Activated CD4-positive, alpha-beta T cell treated with anti-CD3 and anti-CD28 coated beads for 24 hours (primary cell): ENCODE measurements around the gene EED.

Experiments
- DNase-seq, 2 donors: peaks; one replicate each; pipeline ENCODE4 v3.0.0-alpha.2; 2020; ENCODE audit warnings: low read depth in 2 of 2

EED gene, protein sequence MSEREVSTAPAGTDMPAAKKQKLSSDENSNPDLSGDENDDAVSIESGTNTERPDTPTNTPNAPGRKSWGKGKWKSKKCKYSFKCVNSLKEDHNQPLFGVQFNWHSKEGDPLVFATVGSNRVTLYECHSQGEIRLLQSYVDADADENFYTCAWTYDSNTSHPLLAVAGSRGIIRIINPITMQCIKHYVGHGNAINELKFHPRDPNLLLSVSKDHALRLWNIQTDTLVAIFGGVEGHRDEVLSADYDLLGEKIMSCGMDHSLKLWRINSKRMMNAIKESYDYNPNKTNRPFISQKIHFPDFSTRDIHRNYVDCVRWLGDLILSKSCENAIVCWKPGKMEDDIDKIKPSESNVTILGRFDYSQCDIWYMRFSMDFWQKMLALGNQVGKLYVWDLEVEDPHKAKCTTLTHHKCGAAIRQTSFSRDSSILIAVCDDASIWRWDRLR

DNA sequence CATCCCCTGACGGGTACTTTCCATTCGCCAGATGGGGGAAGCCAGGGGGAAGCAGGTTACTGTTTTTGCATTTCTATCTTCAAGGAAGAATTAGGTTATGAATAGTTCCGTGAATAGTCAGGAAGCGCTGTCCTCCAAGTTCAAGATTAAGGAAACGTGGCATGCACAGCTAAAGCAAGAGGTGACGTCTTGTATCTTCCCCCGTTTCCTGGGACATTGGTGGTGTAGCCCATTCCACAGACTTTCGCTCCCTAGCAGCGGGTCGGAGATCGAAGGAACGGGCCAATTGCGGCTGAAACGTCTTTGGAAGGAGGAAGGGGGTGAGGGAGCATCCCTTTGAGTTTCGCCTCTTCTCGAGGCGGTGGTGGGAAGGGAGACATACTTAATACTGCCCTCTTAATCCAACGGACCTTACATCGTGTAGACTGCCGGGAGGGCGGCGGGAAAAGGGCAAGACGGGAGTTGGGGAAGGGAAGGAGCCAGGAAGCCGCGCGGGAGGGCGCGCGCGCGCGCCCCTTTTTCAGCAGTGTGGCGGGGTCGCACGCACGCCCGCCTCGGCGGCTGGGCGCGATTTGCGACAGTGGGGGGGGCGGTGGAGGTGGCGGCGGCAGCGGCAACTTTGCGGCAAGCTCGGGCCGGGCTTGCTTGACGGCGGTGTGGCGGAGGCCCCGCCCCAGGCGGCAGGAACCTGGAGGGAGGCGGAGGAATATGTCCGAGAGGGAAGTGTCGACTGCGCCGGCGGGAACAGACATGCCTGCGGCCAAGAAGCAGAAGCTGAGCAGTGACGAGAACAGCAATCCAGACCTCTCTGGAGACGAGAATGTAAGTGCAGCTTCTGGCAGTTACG, at the start of gene EED:
Gene EED (plus strand): TSS at position 232 of the 847 bp plus-strand sequence. CDS start 477 bp downstream, at position 709.
- DNase-seq, result peak; percentile 90 to 95

DNA sequence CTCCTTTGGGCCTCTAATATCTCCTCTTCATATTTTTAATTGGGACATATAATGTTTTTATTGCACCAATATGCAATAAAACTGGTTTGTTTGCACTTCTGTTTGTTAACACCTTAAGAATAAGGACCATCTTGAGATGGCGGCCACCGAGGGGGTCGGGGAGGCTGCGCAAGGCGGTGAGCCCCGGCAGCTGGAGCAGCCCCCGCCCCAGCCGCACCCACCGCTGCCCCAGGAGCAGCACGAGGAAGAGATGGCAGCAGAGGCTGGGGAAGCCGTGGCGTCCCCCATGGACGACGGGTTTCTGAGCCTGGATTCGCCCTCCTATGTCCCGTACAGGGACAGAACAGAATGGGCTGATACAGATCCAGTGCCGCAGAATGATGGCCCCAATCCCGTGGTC, 49.6 kb upstream of the EED start:
- DNase-seq, result no peak

DNA sequence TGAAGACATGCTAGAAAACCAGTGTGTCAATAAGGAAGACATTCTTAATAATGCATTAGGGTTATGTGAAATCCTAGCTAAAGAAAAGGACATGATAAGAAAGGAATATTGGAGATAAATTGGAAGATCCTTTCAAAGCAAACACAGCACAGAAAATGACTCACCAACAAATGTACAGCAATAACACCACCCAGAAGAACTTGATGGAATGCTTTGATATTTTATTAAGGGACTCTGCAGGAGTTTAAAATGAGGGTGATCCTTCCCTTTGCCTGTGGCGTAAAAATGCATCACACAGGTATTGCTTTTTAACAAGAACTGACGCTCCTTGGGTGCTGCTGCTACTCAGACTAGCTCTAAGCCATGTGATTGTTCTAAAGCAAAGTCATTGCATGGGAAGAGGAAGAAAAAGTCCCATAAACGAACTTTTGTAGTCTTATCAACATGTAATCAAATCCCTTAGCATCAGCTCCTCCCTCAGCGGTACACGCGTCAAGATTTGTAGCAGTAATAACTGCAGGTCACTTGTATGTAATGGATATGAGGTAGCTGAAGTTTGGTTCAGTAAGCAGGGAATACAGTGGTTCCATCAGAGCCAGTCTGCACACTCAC, 48.4 kb upstream of the EED start:
- no peak for DNase-seq

DNA sequence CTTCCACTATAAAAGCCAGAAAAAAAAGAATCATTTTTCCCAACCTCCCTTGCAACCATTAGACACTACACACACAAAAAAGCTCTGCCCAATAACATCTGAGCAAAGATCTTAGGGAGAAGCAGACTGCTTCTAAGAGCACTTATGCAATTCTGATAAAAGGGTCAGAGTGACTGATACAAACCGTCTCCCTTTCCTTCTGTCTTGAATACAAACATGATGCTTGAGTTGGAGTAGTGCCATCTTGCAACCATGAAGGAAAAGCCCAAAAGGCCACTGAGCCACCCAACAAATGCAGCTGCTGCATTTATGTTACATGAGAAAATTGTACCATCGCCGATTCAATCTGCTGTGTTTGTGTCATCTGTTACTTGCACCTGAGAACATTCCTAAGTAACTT, 47.6 kb upstream of the EED start:
- DNase-seq, result no peak

DNA sequence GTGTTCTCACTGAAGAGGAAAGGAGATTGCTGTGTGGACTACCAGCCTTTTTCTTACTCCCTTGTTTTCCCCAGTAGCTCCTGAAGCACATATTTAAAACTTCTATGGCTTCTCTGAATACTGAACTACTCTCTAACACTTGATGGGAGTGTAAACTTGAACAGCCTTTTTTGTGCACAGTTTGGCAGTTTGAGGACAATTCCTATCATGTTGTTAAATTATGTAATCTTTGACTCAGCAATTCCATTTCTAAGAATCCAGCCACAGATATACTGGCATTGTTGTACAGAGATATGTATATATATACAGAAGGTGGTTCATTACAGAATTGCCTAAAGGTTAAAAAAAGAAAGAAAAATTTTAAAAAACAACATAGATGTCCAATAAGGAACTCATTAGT, 47.1 kb upstream of the EED start:
- no peak for DNase-seq

DNA sequence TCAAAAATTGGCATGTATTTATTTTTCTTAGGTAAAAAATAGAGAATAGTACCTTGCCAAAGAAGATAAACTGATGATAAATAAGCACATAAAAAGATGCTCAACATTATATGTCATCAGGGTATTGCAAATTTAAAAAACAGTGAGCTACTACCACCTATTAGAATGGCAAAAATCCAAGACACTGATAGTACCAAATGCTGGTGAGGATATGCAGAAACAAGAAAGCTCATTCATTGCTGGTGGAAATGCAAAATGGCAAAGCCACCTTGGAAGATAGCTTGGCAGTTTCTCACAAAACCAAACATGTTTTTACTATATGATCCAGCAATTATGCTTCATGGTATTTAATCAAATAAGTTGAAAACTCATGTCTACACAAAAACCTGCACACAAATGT, 46.4 kb upstream of the EED start:
- no peak for DNase-seq

DNA sequence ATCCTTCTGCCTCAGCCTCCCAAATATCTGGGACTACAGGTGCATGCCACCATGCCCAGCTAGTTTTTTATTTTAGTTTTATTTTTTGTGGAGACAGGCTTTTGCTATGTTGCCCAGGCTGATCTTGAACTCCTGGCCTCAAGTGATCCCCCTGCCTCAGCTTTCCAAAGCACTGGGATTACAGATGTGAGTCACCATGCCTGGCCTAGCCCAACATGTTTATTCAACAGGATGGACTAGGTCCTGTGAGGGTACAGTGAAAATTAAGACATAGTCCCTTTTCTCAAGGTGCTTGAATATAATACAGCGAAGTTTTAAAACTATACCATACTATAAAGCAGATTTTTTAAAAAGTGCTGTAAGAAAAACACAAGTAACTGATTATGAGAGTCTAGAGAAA, 45.2 kb upstream of the EED start:
- DNase-seq, result no peak

DNA sequence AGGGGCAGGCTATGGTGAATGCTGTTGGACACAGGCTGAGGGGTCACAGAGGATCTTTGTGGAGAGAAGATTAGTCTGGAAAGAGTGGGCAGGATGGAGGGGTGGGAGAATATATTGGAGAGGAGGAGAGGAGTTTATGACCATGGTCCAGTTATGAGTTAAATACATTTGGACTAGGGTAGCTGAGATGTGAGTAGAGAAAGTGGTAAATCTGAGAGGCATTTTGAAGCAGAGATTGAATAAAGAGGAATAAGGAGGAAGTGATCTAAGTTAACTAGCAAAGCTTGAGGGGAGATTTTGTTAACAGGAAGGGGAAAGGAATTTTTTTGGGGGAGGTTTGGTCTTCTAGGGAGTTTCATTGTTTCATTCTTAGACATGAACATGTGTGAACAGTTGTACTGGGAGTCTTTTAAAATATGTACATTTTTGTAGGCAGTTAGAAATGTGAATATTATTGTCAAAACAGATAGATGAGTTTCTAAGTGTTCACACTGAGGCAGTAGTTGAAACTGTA, 43.1 kb upstream of the EED start:
- DNase-seq, result no peak

DNA sequence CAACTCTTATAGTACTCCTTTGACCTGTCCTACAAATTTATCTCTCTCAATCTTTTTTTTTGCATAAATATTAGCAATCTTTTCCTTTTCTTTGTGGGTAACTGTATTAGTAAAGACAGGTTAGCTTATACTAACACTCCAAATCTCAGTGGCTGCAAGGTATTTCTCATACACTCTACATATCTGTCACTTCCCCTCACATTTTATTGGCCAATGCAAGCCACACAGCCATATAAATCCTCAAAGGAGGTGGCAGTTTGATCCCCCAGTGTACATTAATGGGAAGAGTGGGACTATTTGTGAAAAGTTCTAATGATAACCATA, 42.6 kb upstream of the EED start:
- DNase-seq, result no peak

DNA sequence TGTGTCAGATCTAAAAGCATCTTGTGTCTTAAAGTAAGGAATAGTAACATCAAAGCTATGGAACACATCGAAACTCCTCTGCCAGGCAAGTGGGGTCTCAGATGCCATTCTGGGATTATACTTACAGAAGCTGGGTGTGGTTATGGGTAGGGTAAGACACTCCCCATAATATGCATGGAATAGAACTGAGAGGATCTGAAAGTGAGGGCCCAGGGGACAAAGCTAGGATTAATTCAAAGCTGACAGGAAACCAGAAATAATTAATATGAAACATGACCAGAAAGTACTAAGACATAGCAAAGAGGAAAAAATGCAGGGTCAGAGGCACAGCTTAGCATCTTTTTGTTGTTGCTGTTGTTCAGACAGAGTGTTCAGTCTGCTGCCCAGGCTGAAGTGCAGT, 40.2 kb upstream of the EED start:
- no peak for DNase-seq

DNA sequence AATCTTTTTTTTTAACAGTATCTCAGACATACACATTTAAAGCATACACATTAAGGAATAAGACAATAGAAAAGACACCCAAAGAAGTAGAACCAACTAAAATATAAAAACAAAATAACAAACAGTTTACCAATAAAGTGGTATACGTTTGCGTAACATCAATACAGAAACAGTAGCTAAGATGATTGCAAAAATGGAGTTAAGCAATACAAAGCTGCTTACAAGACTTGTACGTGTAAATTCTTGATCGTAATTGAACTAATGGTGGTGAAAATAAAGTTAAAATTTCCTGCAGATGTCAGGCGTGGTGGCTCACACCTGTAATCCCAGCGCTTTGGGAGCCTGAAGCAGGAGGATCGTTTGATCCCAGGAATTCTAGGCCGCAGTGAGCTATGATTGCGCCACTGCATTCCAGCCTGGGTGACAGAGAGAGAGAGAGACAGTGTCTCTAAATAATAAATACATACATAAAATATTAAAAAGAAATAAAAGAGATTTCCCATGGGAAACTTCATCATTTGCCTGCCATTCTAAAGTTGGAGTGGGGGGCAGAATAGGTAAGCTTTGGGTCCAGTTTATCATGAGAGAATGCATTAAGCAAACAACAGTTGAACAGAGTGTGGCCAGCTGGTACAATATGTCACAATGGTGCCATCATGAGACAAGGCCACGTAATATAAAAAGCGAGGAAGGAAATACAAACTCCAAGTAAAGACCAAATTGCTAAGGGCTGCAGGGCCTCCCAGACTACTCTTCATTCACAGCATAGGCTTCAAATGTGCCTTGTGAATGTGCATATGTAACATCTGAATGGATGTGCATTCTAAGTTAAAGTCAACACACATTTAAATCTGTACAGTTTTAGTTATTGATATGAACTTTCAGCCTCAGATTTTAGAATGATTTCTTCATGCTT, 38.9 kb upstream of the EED start:
- no peak for DNase-seq

DNA sequence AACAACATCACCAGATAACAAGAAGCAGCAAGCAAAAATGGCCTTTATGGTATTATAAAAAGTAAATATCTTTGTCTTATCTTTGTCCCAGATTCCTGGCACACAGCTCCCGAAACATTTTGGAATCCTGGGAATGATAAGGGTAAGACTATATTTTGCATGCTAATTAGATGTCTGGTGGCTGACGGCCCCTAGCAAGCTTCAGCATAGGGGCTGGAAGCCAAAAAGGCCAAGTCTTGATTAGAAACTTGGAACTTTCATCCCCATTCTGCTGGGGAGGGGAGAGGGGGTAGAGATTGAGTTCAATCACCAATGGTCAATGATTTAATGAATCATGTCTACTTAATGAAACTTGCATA, 38.2 kb upstream of the EED start:
- DNase-seq, result no peak

DNA sequence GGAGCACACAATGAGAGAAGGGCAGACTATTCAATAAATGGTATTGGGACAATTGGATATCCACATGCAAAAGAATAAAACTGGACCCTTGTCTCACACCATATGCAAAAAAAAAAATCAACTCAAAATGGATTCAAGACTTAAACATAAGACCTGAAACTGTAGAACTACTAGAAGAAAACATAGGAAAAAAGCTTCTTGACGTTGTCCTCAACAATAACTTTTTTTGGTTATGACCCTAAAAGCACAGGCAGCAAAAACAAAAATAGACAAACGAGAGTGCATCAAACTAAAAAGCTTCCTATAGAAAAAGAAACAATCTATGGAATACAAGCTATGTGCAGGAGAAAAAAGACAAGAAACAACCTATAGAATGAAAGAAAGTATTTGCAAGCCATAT, 37.1 kb upstream of the EED start:
- DNase-seq, result no peak

DNA sequence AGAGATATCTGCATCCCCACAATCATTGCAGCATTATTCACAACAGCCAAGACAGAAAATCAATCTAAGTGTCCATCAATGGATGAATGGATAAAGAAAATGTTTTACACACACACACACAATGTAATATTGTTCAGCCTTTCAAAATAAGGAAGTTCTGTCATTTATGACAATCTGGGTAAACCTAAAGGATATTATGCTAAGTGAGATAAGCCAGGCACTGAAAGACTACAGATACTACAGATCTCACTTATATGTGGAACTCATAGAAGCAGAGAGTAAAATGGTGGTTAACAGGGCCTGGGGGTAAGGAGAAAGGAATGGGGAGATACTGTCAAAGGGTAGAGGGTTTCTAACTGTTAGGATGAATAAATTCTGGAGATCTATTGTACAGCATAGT, 36.0 kb upstream of the EED start:
- no peak for DNase-seq

DNA sequence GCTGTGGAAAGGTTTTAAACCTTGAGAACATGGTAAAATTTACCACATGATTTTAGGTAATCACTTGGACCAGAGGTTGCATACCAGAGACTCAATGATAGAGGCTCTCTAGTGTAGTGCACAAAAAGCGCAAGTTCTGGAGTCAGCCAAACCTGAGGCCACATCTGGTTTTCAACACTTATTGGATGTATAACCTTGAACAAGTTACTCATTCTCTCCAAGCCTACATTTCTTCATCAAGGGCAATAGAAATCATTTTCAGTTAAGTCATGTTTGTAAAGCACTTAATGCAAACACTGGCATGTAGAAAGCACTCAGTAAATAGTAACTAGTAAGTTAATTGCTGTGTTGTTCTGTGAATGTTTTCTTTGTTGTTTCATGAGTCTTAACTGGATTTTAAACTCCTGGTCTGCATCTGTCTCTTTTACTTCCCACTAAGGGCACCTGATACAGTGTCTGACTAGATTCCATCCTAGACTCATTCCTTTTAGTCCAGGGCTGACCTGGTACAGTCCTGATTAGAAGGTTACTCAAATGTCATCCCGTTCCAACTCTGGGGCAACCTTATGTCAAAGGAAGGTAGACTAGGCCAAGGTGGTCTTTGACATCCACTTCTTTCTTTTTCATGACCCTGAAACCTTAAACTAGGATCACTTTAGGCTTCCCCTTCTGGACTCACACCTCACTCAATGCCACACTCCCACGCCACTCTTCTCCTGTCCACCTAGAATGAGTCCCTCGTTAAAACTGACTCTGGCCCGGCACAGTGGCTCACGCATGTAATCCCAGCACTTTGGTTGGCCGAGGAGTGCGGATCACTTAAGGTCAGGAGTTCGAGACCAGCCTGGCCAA, 34.5 kb upstream of the EED start:
- no peak for DNase-seq

DNA sequence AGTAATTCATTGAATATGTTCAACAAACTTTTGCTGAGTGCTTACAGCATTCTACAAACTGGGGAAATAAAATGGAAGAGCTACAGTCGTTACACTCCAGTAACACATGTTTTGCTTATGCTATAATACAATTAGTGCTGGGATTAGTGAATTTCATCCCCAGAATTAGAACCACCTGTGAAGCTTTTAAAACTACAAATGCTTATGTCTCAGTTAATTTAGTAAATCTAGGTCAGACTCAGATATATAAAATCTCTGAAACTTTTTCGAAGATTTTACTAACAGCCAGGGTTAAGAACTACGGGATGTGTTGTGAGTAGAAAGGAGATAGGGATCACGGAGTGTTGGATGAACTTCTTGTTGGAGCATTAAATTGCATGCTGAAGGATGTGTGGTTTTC, 33.7 kb upstream of the EED start:
- DNase-seq, result no peak

DNA sequence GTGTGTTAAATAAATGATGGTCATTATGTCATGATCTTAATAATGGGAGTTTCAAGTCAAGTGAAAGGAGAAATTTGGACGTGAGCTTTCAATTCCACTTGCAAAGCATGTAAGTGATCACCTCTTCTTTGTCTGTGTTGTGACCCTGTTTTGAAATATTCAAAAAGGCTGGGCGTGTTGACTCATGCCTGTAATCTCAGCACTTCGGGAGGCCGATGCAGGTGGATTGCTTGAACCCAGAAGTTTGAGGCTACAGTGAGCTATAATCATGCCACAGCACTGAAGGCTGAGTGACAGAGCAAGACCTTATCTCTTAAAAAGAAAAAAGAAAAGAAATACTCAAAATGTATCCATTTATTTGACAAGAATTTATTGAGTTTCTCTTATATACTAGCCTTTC, 32.9 kb upstream of the EED start:
- DNase-seq, result no peak

DNA sequence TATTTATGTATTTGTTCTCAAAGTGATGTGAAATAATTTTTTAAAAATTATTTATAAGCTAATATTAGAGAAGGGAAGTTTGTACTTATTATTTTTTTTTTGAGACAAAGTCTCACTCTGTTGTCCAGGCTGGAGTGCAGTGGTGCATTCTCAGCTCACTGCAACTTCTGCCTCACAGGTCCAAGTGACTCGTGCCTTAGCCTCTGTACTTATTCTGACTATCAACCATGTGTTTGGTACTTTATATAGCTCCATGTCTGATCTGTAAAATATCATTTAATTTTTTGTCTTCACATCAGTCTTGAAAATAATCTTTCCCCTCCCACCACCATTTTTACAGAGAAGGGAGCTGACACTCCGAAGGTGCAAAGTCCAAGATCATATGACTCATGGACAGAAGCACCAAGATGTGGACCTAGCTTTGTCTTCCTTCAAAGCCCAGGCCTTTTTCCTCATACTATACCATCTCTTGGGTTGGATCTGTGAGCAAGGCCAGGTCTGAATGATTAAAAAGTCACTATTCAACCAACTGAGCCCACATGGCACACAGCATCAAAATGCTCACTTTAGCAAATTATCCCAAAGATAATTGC, 32.4 kb upstream of the EED start:
- DNase-seq, result no peak

DNA sequence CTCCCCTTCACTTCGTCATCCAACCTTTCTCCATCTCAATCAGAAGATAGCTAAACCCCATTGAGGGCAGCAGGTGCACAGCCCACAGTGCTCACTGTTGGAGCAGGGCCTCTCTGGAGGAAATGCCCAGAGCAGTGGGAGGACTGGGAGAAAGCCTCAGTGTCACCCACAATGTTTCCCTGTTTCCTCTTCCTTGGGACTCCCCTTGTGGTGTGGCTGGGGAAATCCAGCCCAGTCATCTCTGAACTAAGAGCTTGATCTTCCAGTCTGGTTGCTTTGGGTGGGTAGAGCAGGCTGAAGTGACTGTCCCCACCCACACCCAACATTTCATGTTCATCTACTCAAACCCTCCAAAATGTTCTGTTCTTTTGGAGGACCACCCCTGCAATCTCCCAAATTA, 29.8 kb upstream of the EED start:
- DNase-seq, result peak; percentile 54 to 61
